ENCODE results near the gene POLR3A. TPM values are rescaled to one million over a fixed set of nuclear protein-coding genes. Genes with fewer than 3 reads are reported as not detected.

Gene POLR3A
- total and polyA plus RNA-seq, 2 donors = 5.6 to 9.4 TPM

DNA sequence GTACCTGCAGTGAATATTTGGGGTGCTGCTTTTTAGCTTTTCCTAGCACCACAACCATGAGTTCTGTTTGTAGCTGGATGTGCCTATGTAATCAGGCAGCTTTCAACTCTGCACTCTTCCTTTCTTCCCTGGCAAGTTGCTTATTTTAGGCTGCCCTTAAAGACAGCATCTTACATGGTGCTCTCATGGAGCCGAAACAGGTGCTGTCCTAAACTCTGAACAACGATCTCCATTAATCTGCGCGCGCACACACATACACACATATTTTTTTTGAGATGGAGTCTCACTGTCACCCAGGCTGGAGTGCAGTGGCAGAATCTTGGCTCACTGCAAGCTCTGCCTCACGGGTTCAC lies 13.4 kb upstream of the POLR3A start:
- no peaks in the 10 kb centered on the region for H3K27me3 ChIP-seq (ENCODE audit: control insufficient read depth in 2 of 2, insufficient read depth in 1 of 2, low read length in 1 of 2)
- no peak for DNase-seq (ENCODE audit: low read depth in 6 of 9, low spot score in 9 of 9)
- H3K4me3 ChIP-seq (ENCODE audit: low read length in 2 of 2) = no peak overlapping the region
- over 99% methylated on average over 6 of the region's 6 CpGs for WGBS
- H3K9me3 ChIP-seq (ENCODE audit: control insufficient read depth in 2 of 2, insufficient read depth in 1 of 2, low read length in 1 of 2) = peaks cover 0 to 1% of the 10 kb centered on the region in 2 donors
- H3K36me3 ChIP-seq (ENCODE audit: control insufficient read depth in 2 of 2, insufficient read depth in 2 of 2, low read length in 1 of 2) = peaks cover 47 to 62% of the 10 kb centered on the region in 2 donors
- H3K4me1 ChIP-seq (ENCODE audit: control insufficient read depth in 2 of 2, insufficient read depth in 2 of 2, low read length in 2 of 2) = peaks cover 3 to 33% of the 10 kb centered on the region in 2 donors
- H3K27ac ChIP-seq (ENCODE audit: low read depth in 1 of 2, low read length in 1 of 2) = no peak overlapping the region

DNA sequence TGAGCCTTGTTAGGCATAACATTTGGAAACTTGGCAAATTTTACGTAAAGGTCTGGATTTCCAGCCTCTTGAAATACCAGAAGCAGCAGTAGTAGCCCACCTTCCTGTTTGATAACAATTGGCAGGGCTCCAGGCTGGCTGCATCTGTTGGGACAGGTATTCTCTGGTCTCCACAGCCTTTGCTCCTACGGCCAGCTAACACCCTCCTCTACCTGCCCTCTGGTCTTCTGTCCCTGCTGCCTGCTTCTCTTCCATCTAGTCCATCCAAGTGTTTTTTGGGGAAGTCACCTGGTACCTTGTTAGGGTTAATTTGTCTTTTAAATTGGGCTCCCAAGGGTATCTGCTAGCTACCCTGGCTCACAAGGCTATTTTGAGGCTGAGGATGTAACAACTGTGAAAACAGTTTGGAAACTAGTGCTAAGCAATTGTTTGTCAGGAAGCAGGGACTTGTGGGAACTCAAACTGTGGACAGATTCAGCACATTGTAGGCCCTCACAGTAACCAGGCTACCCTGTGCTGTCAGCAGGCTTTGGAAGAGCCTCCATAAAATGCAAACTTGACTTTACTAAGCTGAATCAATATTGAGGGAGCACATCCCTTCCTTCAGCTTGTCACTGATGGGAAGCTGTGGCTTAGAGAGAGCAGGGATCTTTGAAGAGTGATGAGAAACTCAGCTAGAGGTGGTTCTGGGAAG lies 12.9 kb upstream of the POLR3A start:
- Histone ChIP-seq H3K4me3 (ENCODE audit: low read length in 2 of 2) (no peak overlapping the region), H3K27ac (ENCODE audit: low read depth in 1 of 2, low read length in 1 of 2) (no peak overlapping the region), H3K27me3 (ENCODE audit: control insufficient read depth in 2 of 2, insufficient read depth in 1 of 2, low read length in 1 of 2) (no peaks in the 10 kb centered on the region), H3K9me3 (ENCODE audit: control insufficient read depth in 2 of 2, insufficient read depth in 1 of 2, low read length in 1 of 2) (peaks cover 0 to 1% of the 10 kb centered on the region in 2 donors), H3K36me3 (ENCODE audit: control insufficient read depth in 2 of 2, insufficient read depth in 2 of 2, low read length in 1 of 2) (peaks cover 52 to 66% of the 10 kb centered on the region in 2 donors), H3K4me1 (ENCODE audit: control insufficient read depth in 2 of 2, insufficient read depth in 2 of 2, low read length in 2 of 2) (peaks cover 0 to 28% of the 10 kb centered on the region in 2 donors)
- no peak for DNase-seq (ENCODE audit: low read depth in 6 of 9, low spot score in 9 of 9)
- WGBS = 95% methylated on average over 2 of the region's 2 CpGs

DNA sequence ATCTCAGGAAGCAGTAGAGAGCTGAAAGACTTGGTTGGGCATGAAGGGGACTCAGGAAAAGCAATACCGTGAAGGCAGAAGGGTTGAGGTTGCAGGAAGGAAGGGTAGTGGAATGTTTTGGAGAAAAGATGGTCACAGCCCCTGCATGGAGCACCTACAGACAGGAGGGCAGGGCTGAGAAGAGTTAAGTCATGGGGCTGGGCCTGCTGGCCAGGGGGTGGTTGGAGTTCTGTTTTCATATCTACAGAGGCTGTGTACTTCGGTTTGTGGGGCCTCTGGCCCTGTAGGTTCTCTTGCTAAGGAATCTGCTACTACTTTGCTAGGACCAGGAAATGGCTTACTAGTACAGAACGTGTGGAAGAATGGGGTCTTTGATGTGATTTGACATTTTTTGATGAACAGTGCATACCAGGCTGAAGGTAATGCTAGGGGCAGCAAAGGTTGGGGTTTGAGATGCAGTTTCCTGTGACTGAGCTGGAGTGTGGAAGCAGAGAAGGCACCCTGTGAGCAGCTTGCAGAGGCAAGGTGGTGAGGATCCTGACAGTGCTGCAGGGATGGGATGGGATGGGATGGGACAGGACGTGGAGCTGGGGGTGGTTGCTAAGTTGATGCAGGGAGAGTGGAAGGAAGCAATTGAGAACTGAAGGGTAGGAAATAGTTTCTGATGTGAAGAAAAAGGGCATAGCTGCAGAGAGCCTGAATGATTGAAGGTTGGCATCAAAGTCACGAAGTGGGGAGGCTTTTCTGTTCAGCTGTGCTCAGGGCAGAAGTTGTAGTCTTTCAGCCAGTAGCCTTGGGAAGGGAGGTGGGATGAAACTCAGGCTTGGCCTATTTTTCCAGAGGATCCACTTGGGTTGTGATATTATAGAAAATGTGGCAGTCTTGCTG lies 12.1 kb upstream of the POLR3A start:
- H3K4me1 ChIP-seq (ENCODE audit: control insufficient read depth in 2 of 2, insufficient read depth in 2 of 2, low read length in 2 of 2) = peaks cover 0 to 26% of the 10 kb centered on the region in 2 donors
- 85% methylated on average over 5 of the region's 5 CpGs for WGBS

GRCh38 chr10:78039743-78040142 lies 10.4 kb upstream of the POLR3A start:
- no peak for DNase-seq (ENCODE audit: low read depth in 6 of 9, low spot score in 9 of 9)
- Histone ChIP-seq H3K4me1 (ENCODE audit: control insufficient read depth in 2 of 2, insufficient read depth in 2 of 2, low read length in 2 of 2) (peaks cover 0 to 23% of the 10 kb centered on the region in 2 donors), H3K27ac (ENCODE audit: low read depth in 1 of 2, low read length in 1 of 2) (no peak overlapping the region), H3K27me3 (ENCODE audit: control insufficient read depth in 2 of 2, insufficient read depth in 1 of 2, low read length in 1 of 2) (no peaks in the 10 kb centered on the region), H3K9me3 (ENCODE audit: control insufficient read depth in 2 of 2, insufficient read depth in 1 of 2, low read length in 1 of 2) (peaks cover 0 to 1% of the 10 kb centered on the region in 2 donors), H3K36me3 (ENCODE audit: control insufficient read depth in 2 of 2, insufficient read depth in 2 of 2, low read length in 1 of 2) (peaks cover 69 to 89% of the 10 kb centered on the region in 2 donors), H3K4me3 (ENCODE audit: low read length in 2 of 2) (no peak overlapping the region)
- 93% methylated on average over 3 of the region's 3 CpGs for WGBS

More for the DNA sequence above, 12.1 kb upstream of the POLR3A start:
- Histone ChIP-seq H3K27me3 (ENCODE audit: control insufficient read depth in 2 of 2, insufficient read depth in 1 of 2, low read length in 1 of 2) (no peaks in the 10 kb centered on the region), H3K9me3 (ENCODE audit: control insufficient read depth in 2 of 2, insufficient read depth in 1 of 2, low read length in 1 of 2) (peaks cover 0 to 1% of the 10 kb centered on the region in 2 donors), H3K27ac (ENCODE audit: low read depth in 1 of 2, low read length in 1 of 2) (peak overlapping the region in 1 of 2 donors; percentile 32), H3K36me3 (ENCODE audit: control insufficient read depth in 2 of 2, insufficient read depth in 2 of 2, low read length in 1 of 2) (peaks cover 59 to 74% of the 10 kb centered on the region in 2 donors), H3K4me3 (ENCODE audit: low read length in 2 of 2) (no peak overlapping the region)
- DNase-seq (ENCODE audit: low read depth in 6 of 9, low spot score in 9 of 9) = no peak

- no peaks in the 10 kb centered on the region for H3K9me3 ChIP-seq (ENCODE audit: control insufficient read depth in 2 of 2, insufficient read depth in 1 of 2, low read length in 1 of 2)
- H3K27ac ChIP-seq (ENCODE audit: low read depth in 1 of 2, low read length in 1 of 2) = no peak overlapping the region
- no peak for DNase-seq (ENCODE audit: low read depth in 6 of 9, low spot score in 9 of 9)
- no peak overlapping the region for H3K4me3 ChIP-seq (ENCODE audit: low read length in 2 of 2)
- peaks cover 69 to 84% of the 10 kb centered on the region in 2 donors for H3K36me3 ChIP-seq (ENCODE audit: control insufficient read depth in 2 of 2, insufficient read depth in 2 of 2, low read length in 1 of 2)
- 97% methylated on average over 5 of the region's 5 CpGs for WGBS
- H3K4me1 ChIP-seq (ENCODE audit: control insufficient read depth in 2 of 2, insufficient read depth in 2 of 2, low read length in 2 of 2) = peaks cover 4 to 23% of the 10 kb centered on the region in 2 donors
- H3K27me3 ChIP-seq (ENCODE audit: control insufficient read depth in 2 of 2, insufficient read depth in 1 of 2, low read length in 1 of 2) = no peaks in the 10 kb centered on the region
These were observed 9.7 kb upstream of the POLR3A start for GRCh38 chr10:78038791-78039547.

DNA sequence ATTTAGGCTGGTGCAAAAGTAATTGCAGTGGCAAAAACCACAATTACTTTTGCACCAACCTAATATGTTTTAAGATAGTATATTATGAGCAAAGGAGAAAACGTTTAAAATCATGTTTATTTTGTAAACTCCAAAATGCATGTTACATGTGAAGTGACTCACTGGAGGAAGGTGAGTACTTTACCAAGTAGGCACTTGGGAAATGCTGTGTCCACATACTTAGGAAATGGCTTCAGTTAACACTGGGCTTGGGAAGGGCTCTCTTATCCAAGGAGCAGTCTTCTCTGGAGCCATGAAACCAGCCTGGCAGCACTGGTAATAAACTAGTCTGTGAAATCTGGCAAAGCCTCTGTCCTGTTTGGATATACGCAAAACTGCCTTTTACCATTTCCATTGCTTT lies 8.8 kb upstream of the POLR3A start:
- H3K27ac ChIP-seq (ENCODE audit: low read depth in 1 of 2, low read length in 1 of 2) = no peak overlapping the region
- DNase-seq (ENCODE audit: low read depth in 6 of 9, low spot score in 9 of 9) = no peak
- H3K36me3 ChIP-seq (ENCODE audit: control insufficient read depth in 2 of 2, insufficient read depth in 2 of 2, low read length in 1 of 2) = peaks cover 69 to 77% of the 10 kb centered on the region in 2 donors
- no peaks in the 10 kb centered on the region for H3K9me3 ChIP-seq (ENCODE audit: control insufficient read depth in 2 of 2, insufficient read depth in 1 of 2, low read length in 1 of 2)
- 90% methylated on average over 2 of the region's 2 CpGs for WGBS
- no peaks in the 10 kb centered on the region for H3K27me3 ChIP-seq (ENCODE audit: control insufficient read depth in 2 of 2, insufficient read depth in 1 of 2, low read length in 1 of 2)
- peaks cover 4 to 23% of the 10 kb centered on the region in 2 donors for H3K4me1 ChIP-seq (ENCODE audit: control insufficient read depth in 2 of 2, insufficient read depth in 2 of 2, low read length in 2 of 2)
- no peak overlapping the region for H3K4me3 ChIP-seq (ENCODE audit: low read length in 2 of 2)

- Histone ChIP-seq H3K36me3 (ENCODE audit: control insufficient read depth in 2 of 2, insufficient read depth in 2 of 2, low read length in 1 of 2) (peaks cover 51 to 58% of the 10 kb centered on the region in 2 donors), H3K9me3 (ENCODE audit: control insufficient read depth in 2 of 2, insufficient read depth in 1 of 2, low read length in 1 of 2) (no peaks in the 10 kb centered on the region), H3K4me3 (ENCODE audit: low read length in 2 of 2) (no peak overlapping the region), H3K27ac (ENCODE audit: low read depth in 1 of 2, low read length in 1 of 2) (no peak overlapping the region), H3K27me3 (ENCODE audit: control insufficient read depth in 2 of 2, insufficient read depth in 1 of 2, low read length in 1 of 2) (no peaks in the 10 kb centered on the region), H3K4me1 (ENCODE audit: control insufficient read depth in 2 of 2, insufficient read depth in 2 of 2, low read length in 2 of 2) (peaks cover 4 to 9% of the 10 kb centered on the region in 2 donors)
- no peak for DNase-seq (ENCODE audit: low read depth in 6 of 9, low spot score in 9 of 9)
- 95% methylated on average over 9 of the region's 9 CpGs for WGBS
These were observed 6.7 kb upstream of the POLR3A start for GRCh38 chr10:78035933-78036583.

GRCh38 chr10:78035437-78035836 lies 6.1 kb upstream of the POLR3A start:
- Histone ChIP-seq H3K4me3 (ENCODE audit: low read length in 2 of 2) (no peak overlapping the region), H3K4me1 (ENCODE audit: control insufficient read depth in 2 of 2, insufficient read depth in 2 of 2, low read length in 2 of 2) (peaks cover 4 to 5% of the 10 kb centered on the region in 2 donors), H3K9me3 (ENCODE audit: control insufficient read depth in 2 of 2, insufficient read depth in 1 of 2, low read length in 1 of 2) (no peaks in the 10 kb centered on the region), H3K27ac (ENCODE audit: low read depth in 1 of 2, low read length in 1 of 2) (no peak overlapping the region), H3K36me3 (ENCODE audit: control insufficient read depth in 2 of 2, insufficient read depth in 2 of 2, low read length in 1 of 2) (peaks cover 45 to 52% of the 10 kb centered on the region in 2 donors), H3K27me3 (ENCODE audit: control insufficient read depth in 2 of 2, insufficient read depth in 1 of 2, low read length in 1 of 2) (no peaks in the 10 kb centered on the region)
- WGBS = 96% methylated on average over 5 of the region's 5 CpGs
- no peak for DNase-seq (ENCODE audit: low read depth in 6 of 9, low spot score in 9 of 9)

Measured in thymus (tissue), 11 donors.